Daoy (cell line): ENCODE results near the gene RPEL1. TPM values are rescaled to one million over a fixed set of nuclear protein-coding genes. Genes with fewer than 3 reads are reported as not detected.
"Not testable (repeated sequence)": the region's sequence is repeated elsewhere in the genome, so short reads cannot be mapped to it uniquely, and the experiment has no call there.

Source experiments
- DNase-seq: peaks from one replicate; pipeline ENCODE4 v3.0.0-alpha.2; 2015; ENCODE audit warnings: low read depth
- total RNA-seq: library from RNA; depleted of rRNA; stranded (reverse); fragments of >200 nt; shearing (Covaris generic); gene quantifications from 2 replicates; pipeline ENCODE4 v1.2.3, GENCODE V29; 2014

The RPEL1 gene
- total RNA-seq, 1 experiment from 2014 or later: 0.06 TPM

DNA sequence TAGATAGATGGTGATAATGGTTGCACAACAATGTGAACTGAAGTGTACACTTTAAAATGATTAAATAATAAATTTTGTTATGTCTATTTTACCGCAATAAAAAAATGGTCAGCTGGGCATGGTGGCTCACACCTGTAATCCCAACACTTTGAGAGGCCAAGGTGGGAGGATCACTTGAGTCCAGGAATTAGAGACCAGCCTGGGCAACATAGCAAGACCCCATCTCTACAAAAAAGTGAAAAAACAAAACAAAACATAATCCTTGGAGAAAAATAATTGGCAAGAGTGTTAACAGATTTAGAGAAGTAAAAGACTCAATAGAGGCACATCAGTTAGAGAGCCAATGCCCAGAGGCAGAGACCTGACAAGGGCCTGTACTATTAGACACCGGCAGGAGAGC lies 9.9 kb upstream of the RPEL1 start:
- DNase-seq: no peak

- peak; percentile 27 for DNase-seq
Observed at GRCh38 chr10:103238506-103239252, 7.0 kb upstream of the RPEL1 start.

GRCh38 chr10:103241262-103242011 lies 4.2 kb upstream of the RPEL1 start:
- DNase-seq: peak; percentile 65

DNA sequence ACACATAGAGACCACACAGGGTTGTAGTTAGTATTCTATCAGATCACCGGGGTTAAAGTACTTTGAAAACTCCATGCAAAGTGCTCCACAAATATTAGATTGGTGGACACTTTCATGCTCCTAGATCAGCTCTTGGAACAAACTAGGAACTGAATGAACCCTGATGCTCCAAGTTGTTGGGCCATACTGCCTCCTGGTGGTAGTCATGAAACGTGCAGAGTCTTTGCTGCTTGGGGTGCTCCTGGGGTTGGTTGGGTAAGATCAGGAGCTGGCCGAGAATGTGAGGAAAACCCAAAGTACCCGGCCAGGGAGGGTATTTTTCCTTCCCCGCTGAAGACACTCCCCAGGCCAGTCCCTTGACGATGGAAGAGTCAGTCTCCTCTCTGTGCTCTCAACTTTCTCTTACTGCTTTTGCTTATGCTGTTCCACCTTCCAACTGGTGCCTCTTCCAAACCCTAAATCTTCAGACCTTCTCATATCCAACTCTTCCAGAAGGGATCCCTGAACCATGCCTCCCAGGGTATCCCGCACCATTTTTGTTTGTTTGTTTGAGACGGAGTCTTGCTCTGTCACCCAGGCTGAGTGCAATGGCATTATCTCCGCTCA lies 918 bp upstream of the RPEL1 start:
- DNase-seq: peak; percentile 65

- DNase-seq: no peak
Observed at GRCh38 chr10:103246324-103246723, 637 bp downstream of the RPEL1 start.

- DNase-seq: no peak
Observed at GRCh38 chr10:103254113-103254512, 8.4 kb downstream of the RPEL1 start.

- DNase-seq: peak; percentile 49
Observed at GRCh38 chr10:103254538-103255325, 9.0 kb downstream of the RPEL1 start.

- no peak for DNase-seq
Observed at GRCh38 chr10:103256613-103257012, 10.9 kb downstream of the RPEL1 start.

DNA sequence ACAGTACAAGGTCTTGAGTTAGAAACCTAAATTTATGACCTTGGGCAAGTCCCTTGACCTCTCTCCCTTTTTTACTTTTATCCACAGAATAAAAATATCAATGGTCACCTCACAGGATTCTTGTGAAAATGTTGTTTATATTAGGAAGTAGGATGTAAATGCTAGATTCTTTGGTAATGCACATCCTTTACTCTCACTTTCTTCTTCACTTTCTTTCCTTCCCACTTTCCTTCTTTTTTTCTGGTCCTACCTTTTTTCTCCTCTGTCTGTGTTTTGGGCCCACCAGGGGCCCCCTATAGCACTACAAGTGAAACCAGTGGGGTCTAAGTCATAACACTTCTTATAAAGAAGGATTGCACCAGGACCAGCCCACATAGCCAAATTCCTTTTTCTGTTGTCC lies 12.1 kb downstream of the RPEL1 start:
- no peak for DNase-seq

- DNase-seq: not testable (repeated sequence)
Observed at GRCh38 chr10:103258928-103259327, 13.2 kb downstream of the RPEL1 start.

GRCh38 chr10:103259989-103260388 lies 14.3 kb downstream of the RPEL1 start:
- DNase-seq: no peak

- no peak for DNase-seq
Observed at GRCh38 chr10:103262229-103262628, 16.5 kb downstream of the RPEL1 start.

GRCh38 chr10:103265717-103266329 lies 20.1 kb downstream of the RPEL1 start:
- DNase-seq: peak; percentile 58

- DNase-seq: peak; percentile 95
Observed at GRCh38 chr10:103273041-103273441, 27.4 kb downstream of the RPEL1 start.

- no peak for DNase-seq
Observed at GRCh38 chr10:103276251-103276895, 30.7 kb downstream of the RPEL1 start.

- peak; percentile 52 for DNase-seq
Observed at GRCh38 chr10:103276896-103277712, 31.4 kb downstream of the RPEL1 start, which contains the start of gene INA. INA (plus strand) TSS chr10:103277138; CDS start chr10:103277212, 74 bp downstream.

DNA sequence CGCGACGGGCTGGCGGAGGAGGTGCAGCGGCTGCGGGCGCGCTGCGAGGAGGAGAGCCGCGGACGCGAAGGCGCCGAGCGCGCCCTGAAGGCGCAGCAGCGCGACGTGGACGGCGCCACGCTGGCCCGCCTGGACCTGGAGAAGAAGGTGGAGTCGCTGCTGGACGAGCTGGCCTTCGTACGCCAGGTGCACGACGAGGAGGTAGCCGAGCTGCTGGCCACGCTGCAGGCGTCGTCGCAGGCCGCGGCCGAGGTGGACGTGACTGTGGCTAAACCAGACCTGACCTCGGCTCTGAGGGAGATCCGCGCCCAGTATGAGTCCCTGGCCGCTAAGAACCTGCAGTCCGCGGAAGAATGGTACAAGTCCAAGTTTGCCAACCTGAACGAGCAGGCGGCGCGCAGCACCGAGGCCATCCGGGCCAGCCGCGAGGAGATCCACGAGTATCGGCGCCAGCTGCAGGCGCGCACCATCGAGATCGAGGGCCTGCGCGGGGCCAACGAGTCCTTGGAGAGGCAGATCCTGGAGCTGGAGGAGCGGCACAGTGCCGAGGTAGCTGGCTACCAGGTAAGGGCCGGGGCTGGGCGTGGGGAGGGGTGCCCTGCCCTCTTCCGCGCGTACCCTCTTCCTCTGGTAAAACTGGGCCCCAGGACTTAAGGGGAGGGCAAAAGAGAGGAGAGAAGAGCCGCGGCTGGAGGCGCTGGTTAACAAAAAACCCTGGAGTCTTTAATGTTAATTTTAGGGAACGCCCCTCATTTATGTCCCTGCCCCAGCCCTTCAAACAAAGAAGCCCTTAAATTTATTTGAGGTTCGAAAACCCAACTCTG lies 32.2 kb downstream of the RPEL1 start:
- DNase-seq: no peak

DNA sequence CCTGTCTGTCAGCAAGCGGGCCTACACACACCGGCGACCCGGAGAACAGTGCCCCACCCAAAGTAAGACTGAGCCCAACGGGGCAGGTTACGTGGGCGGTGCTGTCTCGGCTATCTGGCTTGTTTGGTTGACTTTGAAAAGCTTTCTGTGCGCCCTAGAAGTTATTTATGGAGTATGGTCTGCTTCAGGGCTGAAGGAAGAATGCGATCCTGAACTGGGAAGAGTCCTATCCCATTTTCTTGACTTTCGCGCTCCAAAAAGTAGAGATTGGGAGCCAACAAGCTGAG lies 32.8 kb downstream of the RPEL1 start:
- no peak for DNase-seq

DNA sequence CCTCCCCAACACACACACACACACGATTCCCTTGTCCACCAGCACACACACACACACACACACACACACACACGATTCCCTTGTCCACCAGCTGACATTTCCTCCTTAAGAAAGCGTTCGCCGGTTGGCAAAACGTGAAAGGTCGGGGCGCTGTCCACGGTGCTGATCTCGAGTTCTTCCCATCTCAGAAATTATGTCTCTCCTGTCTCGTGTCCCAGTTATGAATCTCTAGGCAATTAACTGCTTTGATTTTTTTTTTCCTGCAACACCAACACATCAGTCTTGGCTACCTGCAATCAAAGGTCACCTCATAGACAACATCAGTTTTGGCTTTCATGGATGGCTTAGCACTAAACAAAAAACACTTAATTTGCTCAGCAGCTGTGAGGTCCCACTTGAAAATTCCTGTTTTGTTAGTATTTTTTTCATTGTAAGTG lies 33.2 kb downstream of the RPEL1 start:
- DNase-seq: peak; percentile 37
